SK-N-DZ (cell line): ENCODE measurements around the gene IMPACT.
A peak's percentile ranks its signal among the peaks of the same experiment; 100 is the strongest.

Experiments
- DNase-seq: peaks from one replicate; pipeline ENCODE4 v3.0.0-alpha.2; 2015; ENCODE audit warnings: low spot score
- small RNA-seq, 2 experiments: library from RNA; depleted of rRNA; stranded (forward); fragments of <200 nt; gene quantifications; one replicate each; pipeline ENCODE3, GENCODE V24; 2014

Gene IMPACT

GRCh38 chr18:24475926-24476589 lies 49.6 kb downstream of the IMPACT start:
- DNase-seq = no peak

- no peak for DNase-seq
These were observed 52.9 kb downstream of the IMPACT start for GRCh38 chr18:24479371-24479770.

DNA sequence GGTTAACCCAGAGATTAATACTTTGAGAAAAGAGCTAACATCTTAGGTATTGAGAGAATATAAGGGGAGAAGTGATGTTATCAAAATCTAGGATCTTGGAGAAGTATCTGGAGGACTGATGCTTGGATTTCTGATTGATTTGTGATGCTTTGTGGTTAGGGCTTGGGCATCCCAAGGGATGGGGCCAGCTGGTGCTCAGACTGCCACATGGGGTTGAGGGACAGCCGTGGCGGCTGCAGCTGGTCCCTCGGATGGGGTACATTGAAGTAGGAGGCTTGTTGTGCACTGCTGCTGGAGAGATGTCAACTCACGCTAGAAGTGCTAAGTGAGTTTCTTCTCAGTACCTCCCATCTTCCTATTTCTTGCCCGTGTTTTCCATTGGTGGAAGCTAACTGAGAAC lies 56.4 kb downstream of the IMPACT start:
- DNase-seq = no peak

DNA sequence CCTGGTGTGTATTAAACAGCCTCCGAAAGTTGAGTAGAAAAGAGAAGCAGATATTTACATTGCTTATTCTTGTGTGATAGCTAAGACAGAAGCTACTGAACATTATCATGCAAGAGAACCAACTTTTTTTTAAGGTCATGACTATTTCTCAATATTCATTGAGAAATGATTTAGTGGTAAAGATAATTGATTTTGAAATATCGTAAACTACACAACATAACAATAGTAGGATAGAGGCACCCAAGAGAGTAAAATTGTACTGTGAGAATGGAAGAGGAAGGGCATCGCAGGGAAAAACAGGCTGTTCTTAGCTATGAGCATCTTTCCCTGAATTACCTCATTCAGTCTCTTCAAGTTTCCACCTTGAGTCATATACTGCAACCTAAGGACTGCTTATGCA lies 59.2 kb downstream of the IMPACT start:
- DNase-seq = no peak

GRCh38 chr18:24486684-24487083 lies 60.2 kb downstream of the IMPACT start:
- no peak for DNase-seq

DNA sequence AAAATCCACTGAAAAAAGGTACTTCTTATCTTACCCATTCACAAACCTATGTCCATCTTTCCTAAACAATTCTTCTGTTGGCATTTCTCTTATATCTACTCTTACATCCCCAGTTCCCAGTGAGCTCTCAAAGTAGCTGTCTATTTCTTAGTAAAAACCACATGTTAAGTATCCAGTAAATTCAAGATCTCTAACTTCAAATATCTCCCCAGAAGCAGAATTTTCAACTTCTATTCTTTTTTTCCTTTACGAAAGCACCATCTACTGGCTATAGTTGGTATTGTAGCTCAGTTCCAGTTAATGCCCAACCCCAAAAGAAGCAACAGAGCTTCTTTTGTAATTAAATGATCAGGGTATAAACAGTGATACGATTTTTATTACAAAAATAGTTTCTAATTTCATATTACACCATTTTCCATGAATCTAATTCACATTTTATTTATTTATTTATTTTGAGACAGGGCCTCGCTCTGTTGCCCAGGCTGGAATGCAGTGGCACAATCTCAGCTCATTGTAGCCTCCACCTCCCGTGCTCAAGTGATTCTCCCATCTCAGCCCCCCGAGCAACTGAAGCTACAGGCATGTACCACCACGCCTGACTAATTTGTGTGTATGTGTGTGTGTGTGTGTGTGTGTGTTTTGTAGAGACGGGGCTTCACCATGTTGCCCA lies 62.5 kb downstream of the IMPACT start:
- peak; percentile 38 for DNase-seq

- DNase-seq = peak; percentile 25
These were observed 64.1 kb downstream of the IMPACT start for GRCh38 chr18:24490539-24490938.

- DNase-seq = no peak
These were observed 65.7 kb downstream of the IMPACT start for GRCh38 chr18:24491927-24492834.

- DNase-seq = no peak
These were observed 68.1 kb downstream of the IMPACT start for GRCh38 chr18:24494586-24494985.

DNA sequence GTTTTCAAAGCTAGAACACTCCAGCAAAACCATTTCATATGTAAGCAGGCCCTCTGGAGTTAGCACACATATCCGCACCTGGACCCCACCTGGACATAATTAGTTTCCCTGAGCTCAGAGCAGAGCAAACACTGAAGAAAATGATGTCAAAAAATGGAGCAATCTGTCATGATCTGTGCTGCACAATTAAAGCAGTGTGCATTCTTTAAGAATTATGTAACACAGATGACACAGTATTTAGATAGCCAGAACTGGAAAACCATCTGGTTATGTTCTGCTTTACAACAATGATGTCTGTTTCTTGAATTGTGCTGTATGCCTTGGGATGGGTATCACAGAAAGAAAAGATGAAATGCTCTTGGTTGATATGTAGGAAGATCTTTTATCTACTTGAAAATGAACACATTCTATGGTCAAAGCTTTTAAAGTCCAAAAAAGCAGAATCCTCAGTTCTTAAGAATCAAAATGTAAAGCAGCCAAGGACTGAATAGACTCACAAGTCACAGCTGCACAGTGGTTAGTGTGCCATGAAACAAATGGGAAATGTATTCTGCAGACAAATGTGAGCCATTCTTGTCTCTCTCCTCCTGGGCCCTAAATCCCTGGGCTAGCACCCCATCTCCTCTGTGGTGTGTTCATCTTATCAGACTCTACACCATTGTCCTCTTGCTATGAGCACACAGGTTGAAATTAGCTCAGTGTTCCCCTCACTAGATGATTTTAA lies 70.7 kb downstream of the IMPACT start:
- no peak for DNase-seq

DNA sequence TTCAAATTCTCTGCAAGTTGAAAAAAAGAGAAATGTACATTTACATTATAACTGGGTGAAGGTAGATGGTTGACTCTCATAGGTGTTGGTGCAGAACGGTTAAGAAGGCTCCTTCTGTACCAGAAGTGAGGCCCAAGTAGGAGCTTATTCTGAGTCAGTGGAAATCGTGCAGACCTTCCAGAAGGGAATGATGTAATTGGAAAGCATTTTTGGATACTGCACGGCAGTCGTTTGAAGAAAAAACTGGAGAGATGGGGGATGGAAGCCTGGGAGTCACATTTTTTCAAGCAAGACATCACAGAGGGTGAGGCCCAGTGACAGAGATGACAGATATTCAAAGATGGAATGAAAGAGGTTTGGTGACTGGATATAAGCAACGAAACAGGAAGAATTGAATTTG lies 73.3 kb downstream of the IMPACT start:
- no peak for DNase-seq

DNA sequence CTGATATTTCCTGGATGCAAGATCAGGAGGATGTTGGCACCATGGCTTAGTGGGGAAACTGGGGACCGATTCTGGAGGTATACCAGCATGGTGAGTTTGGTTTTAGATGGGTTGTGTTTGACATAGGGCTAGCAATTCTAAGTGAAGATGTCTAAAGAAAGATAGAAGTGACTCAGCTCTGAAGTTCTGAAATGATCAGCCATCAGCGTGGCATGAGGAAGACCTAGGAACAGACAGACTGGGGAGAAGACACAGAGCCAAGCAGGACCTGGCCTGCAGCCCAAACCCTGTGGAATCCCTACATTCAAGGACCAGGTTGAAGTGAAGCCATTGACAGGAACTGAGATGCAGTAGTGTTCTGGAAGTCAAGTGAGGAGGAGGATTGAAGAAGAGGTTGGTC lies 73.7 kb downstream of the IMPACT start:
- no peak for DNase-seq

DNA sequence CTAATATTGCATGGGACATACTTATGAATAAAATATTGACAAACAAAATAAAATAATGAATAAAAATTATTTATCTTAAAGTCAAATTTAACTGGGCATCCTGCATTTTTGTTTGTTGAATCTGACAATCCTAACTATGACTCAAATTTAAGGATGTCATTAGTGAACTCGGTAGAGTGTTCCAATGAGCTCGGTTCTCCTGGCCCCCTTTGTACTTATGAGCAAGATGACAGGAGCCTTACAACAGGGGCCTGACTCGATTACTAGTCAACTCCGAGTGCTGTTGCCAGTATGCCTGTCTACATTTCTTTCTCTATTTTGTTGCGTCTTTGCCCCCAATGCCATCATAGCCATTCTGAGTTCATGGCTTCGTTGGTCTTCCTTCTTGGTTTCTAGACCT lies 74.3 kb downstream of the IMPACT start:
- no peak for DNase-seq

GRCh38 chr18:24502667-24503523 lies 76.4 kb downstream of the IMPACT start:
- DNase-seq = peak; percentile 33

Small RNA genes within 50 kb of the gene (small RNA-seq; reads per million reads assigned to genes)
- gene RF00019 = 0 reads per million in 2 experiments
